Activated CD8-positive, alpha-beta memory T cell treated with anti-CD3 and anti-CD28 coated beads, Interleukin-2, amount 50 U/mL, for 4 hours (primary cell): ENCODE results near the gene RAB11FIP3.
A peak's percentile ranks its signal among the peaks of the same experiment; 100 is the strongest.

Experiments
- DNase-seq: peaks from one replicate; pipeline ENCODE4 v3.0.0-alpha.2; 2020

The RAB11FIP3 gene

GRCh38 chr16:535446-536405 lies 110.3 kb downstream of the RAB11FIP3 start:
- no peak for DNase-seq

GRCh38 chr16:536746-537145 lies 111.3 kb downstream of the RAB11FIP3 start:
- DNase-seq, result no peak

- no peak for DNase-seq
Observed at GRCh38 chr16:537415-538335, 112.2 kb downstream of the RAB11FIP3 start.

GRCh38 chr16:539901-540530 lies 114.6 kb downstream of the RAB11FIP3 start:
- no peak for DNase-seq

- no peak for DNase-seq
Observed at GRCh38 chr16:540645-541340, 115.3 kb downstream of the RAB11FIP3 start.

- DNase-seq, result no peak
Observed at GRCh38 chr16:543301-544164, 118.1 kb downstream of the RAB11FIP3 start.

GRCh38 chr16:544517-544916 lies 119.1 kb downstream of the RAB11FIP3 start:
- no peak for DNase-seq

- peak; percentile 60 for DNase-seq
Observed at GRCh38 chr16:546909-547770, 121.7 kb downstream of the RAB11FIP3 start.

GRCh38 chr16:548586-548985 lies 123.1 kb downstream of the RAB11FIP3 start:
- no peak for DNase-seq

- no peak for DNase-seq
Observed at GRCh38 chr16:549544-550263, 124.3 kb downstream of the RAB11FIP3 start.

GRCh38 chr16:551210-551609 lies 125.8 kb downstream of the RAB11FIP3 start:
- no peak for DNase-seq

GRCh38 chr16:552171-552570 lies 126.7 kb downstream of the RAB11FIP3 start:
- no peak for DNase-seq

GRCh38 chr16:553601-554296 lies 128.3 kb downstream of the RAB11FIP3 start:
- no peak for DNase-seq

GRCh38 chr16:554297-554621 lies 128.8 kb downstream of the RAB11FIP3 start:
- DNase-seq, result no peak

GRCh38 chr16:554640-555365 lies 129.4 kb downstream of the RAB11FIP3 start:
- DNase-seq, result no peak

GRCh38 chr16:555528-556473 lies 130.4 kb downstream of the RAB11FIP3 start:
- no peak for DNase-seq

- DNase-seq, result no peak
Observed at GRCh38 chr16:556474-557173, 131.2 kb downstream of the RAB11FIP3 start.
